ENCODE data around the gene TMEM132A. TPM values are rescaled to one million over a fixed set of nuclear protein-coding genes. Genes with fewer than 3 reads are reported as not detected.

TMEM132A gene
- total and polyA plus RNA-seq, 10 of the 15 experiments (the other 5 are each of a cell fraction or from before 2014, with no cell fraction given), result 0.16 to 25.0 (median 4.3) TPM

GRCh38 chr11:60913793-60914632, 10.2 kb upstream of the TMEM132A start, which contains the start of gene TMEM109 (continued):
- TF ChIP-seq IRF5 (IDR thresholded peaks at IDR 0.05; ENCODE audit: borderline replicate concordance) (no peak), EP300 (IDR thresholded peaks at IDR 0.05; ENCODE audit: borderline replicate concordance in 1 of 2, control insufficient read depth in 1 of 2, low read depth in 2 of 2, low read length in 2 of 2) (no peak), BCLAF1 (IDR thresholded peaks at IDR 0.05) (no peak), RAD51 (IDR thresholded peaks at IDR 0.05) (0 out of 2 replicates have a peak, but pooled peaks have one; percentile 9), CBX5 (IDR thresholded peaks at IDR 0.05; ENCODE audit: low read depth) (no peak), ATF7 (IDR thresholded peaks at IDR 0.05; ENCODE audit: low read depth) (peak; percentile 63; the same call in 1 of the 2 replicates), TARDBP (IDR thresholded peaks at IDR 0.05; ENCODE audit: borderline replicate concordance) (peak; percentile 86), NR2F1 (conservative IDR thresholded peaks at IDR 0.05) (0 out of 2 replicates have a peak, but pooled peaks have one; percentile 34), SPI1 (IDR thresholded peaks at IDR 0.05; ENCODE audit: borderline replicate concordance, insufficient read depth, low read depth, low read length) (no peak), CBX3 (IDR thresholded peaks at IDR 0.05; ENCODE audit: borderline replicate concordance, low read depth) (no peak), ZBTB33 (IDR thresholded peaks at IDR 0.05) (no peak), NBN (IDR thresholded peaks at IDR 0.05) (0 out of 2 replicates have a peak, but pooled peaks have one; percentile 38), MYC (IDR thresholded peaks at IDR 0.05; ENCODE audit: insufficient read depth, insufficient read length, insufficient replicate concordance, low read length, severe bottlenecking) (no peak), YY1 (IDR thresholded peaks at IDR 0.05; ENCODE audit: low read depth, low read length) (peak; percentile 70; the same call in 1 of the 2 replicates), ESRRA (IDR thresholded peaks at IDR 0.05; ENCODE audit: low read length) (no peak; the same call in 1 of the 2 replicates), NRF1 (conservative IDR thresholded peaks at IDR 0.05; ENCODE audit: low read depth, low read length) (peak; percentile 97), MYB (IDR thresholded peaks at IDR 0.05; ENCODE audit: borderline replicate concordance, low read depth, low read length) (no peak), FOXK2 (IDR thresholded peaks at IDR 0.05) (no peak), CBFB (IDR thresholded peaks at IDR 0.05; ENCODE audit: low read depth) (no peak), SUPT20H (IDR thresholded peaks at IDR 0.05; ENCODE audit: borderline replicate concordance, control insufficient read depth, low read depth, low read length) (no peak), CHD2 (IDR thresholded peaks at IDR 0.05; ENCODE audit: borderline replicate concordance, low read depth, low read length) (no peak), CHD1 (IDR thresholded peaks at IDR 0.05; ENCODE audit: low read depth, low read length) (0 out of 2 replicates have a peak, but pooled peaks have one; percentile 67), SMARCA5 (IDR thresholded peaks at IDR 0.05) (no peak)
